HTR-8/SVneo (cell line): ENCODE results near the gene GALNT10.
A peak's percentile ranks its signal among the peaks of the same experiment; 100 is the strongest.

Experiments
- DNase-seq: peaks from one replicate; pipeline ENCODE4 v3.0.0; 2011; ENCODE audit warnings: low spot score, mixed read lengths; ENCODE audit not compliant: insufficient read length
- FAIRE-seq: peaks from 2 replicates; lab custom pipeline; 2011; peaks lifted over from hg19 to GRCh38; lab: Jason Lieb, UNC

Gene GALNT10

DNA sequence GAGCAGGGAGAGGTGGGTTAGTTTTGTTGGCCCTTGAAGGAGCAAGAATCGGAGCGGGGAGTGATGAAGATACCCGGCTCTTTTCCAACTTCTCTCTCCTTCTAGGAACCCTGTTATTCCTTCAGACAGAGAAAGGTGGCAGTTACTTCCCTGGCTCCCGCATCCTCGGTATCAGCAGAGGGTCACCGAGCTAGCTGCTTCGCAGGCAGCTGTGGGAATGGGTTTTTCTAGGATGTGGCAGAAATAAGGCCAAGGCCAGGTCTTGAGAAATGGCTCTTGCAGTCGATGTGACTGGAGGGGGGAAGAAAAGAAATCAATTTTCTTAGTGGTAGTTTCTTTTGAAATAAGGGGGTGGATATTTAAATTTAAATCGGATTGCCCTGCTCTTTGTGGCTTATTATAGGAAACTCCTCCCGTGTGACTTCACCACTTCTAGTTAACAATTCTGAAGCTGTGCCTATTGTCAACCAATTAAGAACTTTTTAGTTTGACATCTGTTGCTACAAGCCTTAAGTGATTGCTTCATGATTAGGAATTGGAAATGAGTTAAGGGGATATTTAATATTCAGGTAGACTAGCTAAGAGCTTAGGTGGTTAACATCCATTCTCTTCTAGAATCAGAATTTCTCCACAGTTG, 256.7 kb downstream of the GALNT10 start:
- no peak for FAIRE-seq
- DNase-seq, result no peak

- FAIRE-seq (no peak), DNase-seq (no peak)
Measured at GRCh38 chr5:154449786-154450185, 259.3 kb downstream of the GALNT10 start.

GRCh38 chr5:154451957-154452356, 261.4 kb downstream of the GALNT10 start:
- DNase-seq (no peak), FAIRE-seq (no peak)

DNA sequence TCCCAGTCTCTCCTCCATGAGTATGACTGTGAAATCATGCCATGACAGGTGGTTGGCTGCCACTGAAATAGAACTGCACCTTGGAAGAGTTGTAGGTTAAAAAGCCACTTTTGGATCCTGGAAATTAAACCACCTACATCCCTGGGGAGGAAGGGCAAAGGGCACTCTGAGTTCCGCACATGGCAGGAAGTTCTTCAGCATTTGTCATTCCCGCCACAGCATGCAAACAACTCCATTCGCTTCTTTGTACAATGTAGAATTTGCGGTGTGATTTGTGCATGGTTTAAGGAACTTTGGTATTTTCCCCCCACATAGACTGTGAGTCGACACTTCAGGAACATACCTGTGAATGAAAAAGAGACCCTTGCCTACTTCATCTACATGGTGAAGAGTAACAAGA, 265.1 kb downstream of the GALNT10 start:
- FAIRE-seq (no peak), DNase-seq (no peak)

DNA sequence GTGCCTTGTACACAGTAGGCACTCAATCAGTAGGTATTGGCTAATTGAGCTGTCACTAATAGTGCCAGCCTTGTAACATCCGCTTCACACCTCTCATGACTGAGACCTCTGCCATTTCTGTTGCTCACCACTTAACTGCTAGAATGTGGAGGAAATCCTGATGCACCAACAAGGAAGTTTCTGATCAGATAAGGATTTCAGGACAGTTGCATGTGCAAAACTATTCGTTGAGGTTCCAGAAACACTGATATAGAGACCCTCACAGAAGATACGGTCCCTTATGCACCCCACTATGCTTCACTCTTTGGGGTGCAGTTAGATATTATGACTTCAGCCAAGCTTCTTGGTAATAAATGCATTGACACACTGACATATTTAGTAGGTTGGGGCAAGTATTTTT, 266.0 kb downstream of the GALNT10 start:
- FAIRE-seq, result no peak
- DNase-seq, result no peak

DNA sequence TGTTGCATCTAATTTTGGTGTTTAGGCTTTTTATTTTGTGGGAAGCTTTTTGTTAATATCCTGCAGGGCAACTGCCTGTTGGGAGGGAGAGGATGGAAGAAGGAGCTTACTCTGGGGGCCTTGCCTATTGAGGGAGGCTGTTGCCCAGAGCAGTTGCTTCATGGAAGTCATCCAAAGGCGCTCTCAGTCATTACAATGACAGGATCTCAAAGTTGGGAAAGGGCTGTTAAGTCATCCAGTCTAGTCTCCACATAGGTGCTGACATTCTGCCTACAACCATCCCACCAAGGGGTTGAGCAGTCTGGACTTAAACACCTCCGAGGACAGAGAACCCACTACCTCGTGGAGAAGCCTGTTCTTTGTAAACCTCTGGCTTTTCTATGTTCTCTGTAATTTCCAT, 268.5 kb downstream of the GALNT10 start:
- no peak for FAIRE-seq
- DNase-seq, result no peak

GRCh38 chr5:154460172-154460571, 269.6 kb downstream of the GALNT10 start:
- DNase-seq (no peak), FAIRE-seq (no peak)

- DNase-seq (no peak), FAIRE-seq (no peak)
Measured at GRCh38 chr5:154461531-154461930, 271.0 kb downstream of the GALNT10 start.

GRCh38 chr5:154464438-154464837, 273.9 kb downstream of the GALNT10 start:
- FAIRE-seq (no peak), DNase-seq (no peak)

GRCh38 chr5:154465169-154465568, 274.6 kb downstream of the GALNT10 start:
- no peak for FAIRE-seq
- DNase-seq, result peak; percentile 31

GRCh38 chr5:154466147-154466546, 275.6 kb downstream of the GALNT10 start:
- no peak for DNase-seq
- no peak for FAIRE-seq

DNA sequence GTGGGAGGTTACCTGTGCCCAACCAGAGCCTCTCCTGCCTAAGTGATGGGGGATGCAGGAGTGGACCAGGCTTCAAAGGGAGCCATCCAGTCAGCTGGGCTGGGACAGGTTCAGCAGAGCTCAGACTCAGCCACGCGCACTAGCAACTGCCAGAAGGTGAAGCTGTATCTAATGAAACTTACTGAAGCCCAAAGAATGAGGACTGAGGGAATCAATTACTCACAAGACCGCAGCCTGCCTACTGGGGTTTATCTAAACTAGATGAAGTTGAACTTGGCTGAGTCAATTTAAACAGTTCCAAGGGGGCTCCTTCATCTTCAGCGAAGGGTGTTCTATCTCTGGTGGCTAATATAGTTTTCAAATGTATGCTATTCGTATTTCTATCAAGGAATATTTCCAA, 276.1 kb downstream of the GALNT10 start:
- FAIRE-seq (no peak), DNase-seq (no peak)

DNA sequence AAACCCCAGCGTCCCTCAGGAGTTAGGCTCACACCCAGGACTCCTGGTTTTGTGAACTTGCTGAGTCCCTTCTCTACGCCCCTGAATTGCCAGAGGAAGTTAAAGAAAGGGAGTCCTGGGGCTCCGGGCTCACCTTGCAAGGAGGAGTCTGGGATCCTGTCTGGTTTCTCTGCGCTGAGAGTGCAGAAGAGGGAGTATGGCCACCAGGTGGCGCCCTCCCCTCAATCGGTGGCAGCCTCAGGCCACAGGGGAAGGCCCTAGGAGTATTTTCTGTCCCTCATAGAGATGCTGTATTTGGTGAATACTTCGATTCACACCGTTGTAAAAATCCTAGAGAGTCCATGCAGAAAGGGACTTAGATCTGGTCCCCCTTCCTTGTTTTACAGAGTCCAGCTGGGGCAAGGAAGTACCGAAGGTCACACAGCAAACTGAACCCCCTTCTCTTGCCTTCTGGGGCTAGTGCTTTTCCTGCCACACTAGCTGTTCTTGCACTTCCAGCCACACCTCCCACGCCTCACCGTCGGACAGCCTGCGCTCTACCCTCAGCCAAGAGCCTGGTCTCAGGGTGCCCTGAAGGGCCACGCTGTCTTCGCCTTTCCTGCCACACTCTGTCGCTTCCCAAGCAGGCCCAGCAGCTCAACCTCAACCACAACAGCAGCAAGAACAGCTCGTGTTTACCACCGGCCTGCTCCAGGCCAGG, 277.3 kb downstream of the GALNT10 start:
- DNase-seq, result peak; percentile 86
- no peak for FAIRE-seq

- DNase-seq (no peak), FAIRE-seq (no peak)
Measured at GRCh38 chr5:154470137-154470536, 279.6 kb downstream of the GALNT10 start.
